ENCODE data around the gene ALDH1A2.
"Not testable (repeated sequence)": the region's sequence is repeated elsewhere in the genome, so short reads cannot be mapped to it uniquely, and the experiment has no call there.

The ALDH1A2 gene

GRCh38 chr15:58040150-58040549 lies 25.4 kb downstream of the ALDH1A2 start:
- DNase-seq = no peak

GRCh38 chr15:58039079-58040035 lies 26.2 kb downstream of the ALDH1A2 start:
- DNase-seq = no peak

GRCh38 chr15:58038426-58039078 lies 27.0 kb downstream of the ALDH1A2 start:
- peak; percentile 88 for DNase-seq

GRCh38 chr15:58037723-58038301 lies 27.7 kb downstream of the ALDH1A2 start:
- DNase-seq = no peak

DNA sequence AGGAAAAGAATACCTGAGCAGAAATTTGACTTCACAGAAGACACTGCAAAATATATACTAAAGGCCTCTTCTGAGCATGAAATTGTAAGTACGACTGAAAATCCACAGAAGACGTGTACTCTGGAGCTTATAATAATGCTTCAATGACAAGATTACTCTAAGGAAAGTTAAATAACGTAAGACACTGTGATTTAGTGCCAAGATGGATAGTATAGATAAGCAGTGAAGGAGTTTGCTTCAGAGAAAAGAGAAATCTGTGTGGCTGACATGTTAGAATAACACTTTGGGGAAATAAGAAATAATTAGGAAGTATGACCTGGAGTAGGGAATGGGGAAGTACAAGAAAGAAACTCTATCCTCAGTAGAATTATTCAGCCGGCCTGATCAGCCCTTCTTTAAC lies 28.9 kb downstream of the ALDH1A2 start:
- DNase-seq = no peak

DNA sequence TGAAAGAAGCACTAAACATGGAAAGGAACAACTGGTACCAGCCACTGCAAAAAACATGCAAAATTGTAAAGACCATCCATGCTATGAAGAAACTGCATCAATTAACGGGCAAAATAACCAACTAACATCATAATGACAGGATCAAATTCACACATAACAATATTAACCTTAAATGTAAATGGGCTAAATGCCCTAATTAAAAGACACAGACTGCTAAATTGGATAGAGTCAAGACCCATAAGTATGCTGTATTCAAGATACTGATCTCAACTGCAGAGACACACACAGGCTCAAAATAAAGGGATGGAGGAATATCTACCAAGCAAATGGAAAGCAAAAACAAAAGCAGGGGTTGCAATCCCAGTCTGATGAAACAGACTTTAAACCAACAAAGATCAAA lies 37.1 kb downstream of the ALDH1A2 start:
- DNase-seq = not testable (repeated sequence)

DNA sequence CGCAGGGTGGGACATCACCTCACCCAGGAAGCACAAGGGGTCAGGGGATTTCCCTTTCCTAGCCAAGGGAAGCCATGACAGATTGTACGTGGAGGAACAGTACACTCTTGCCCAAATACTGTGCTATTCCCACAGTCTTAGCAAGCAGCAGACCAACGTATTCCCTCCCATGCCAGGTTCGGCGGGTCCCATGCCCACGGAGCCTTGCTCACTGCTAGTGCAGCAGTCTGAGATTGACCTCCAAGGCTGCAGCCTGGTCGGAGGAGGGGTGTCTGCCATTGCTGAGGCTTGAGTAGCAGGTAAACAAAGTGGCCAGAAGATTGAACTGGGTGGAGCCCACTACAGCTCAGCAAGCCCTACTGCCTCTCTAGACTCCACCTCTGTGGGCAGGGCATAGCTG lies 39.0 kb downstream of the ALDH1A2 start:
- DNase-seq = no peak

DNA sequence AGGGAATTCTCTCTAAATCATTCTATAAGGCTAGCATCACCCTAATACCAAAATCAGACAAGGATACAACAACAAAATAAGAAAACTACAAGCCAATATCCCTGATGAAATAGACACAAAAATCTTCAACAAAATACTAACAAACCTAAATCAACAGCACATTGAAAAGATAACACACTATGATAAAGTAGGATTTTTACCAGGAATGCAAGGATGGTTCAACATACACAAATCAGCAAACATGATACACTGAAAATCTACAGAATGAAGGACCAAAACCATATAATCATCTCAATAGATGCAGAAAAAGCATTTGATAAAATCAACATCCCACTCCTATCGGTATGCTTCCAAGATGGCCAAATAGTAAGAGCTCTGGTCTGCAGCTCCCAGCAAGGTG lies 39.5 kb downstream of the ALDH1A2 start:
- no peak for DNase-seq

GRCh38 chr15:58021332-58022230 lies 43.9 kb downstream of the ALDH1A2 start:
- DNase-seq = no peak

GRCh38 chr15:58019503-58020376 lies 45.8 kb downstream of the ALDH1A2 start:
- DNase-seq = no peak

DNA sequence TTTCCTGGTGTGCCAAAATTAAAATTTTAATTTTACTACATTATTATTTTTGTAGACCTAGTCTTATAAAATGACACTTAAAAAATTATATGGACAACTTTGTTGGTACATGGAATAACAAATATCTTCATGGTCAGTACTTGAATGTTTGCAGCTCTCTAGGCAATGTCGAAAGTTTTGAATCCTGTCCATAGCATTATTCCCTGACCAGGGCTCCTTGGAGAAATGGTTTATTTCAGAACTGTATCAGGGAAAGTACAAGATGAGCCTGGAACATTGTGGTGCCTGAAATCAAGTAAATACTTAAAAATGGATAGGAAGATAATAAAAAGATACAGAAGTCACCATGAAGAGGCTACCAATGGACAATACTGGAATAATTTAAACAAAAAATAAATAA lies 47.6 kb downstream of the ALDH1A2 start:
- DNase-seq = no peak

- no peak for DNase-seq
Measured at GRCh38 chr15:58016581-58017175, 48.8 kb downstream of the ALDH1A2 start.

DNA sequence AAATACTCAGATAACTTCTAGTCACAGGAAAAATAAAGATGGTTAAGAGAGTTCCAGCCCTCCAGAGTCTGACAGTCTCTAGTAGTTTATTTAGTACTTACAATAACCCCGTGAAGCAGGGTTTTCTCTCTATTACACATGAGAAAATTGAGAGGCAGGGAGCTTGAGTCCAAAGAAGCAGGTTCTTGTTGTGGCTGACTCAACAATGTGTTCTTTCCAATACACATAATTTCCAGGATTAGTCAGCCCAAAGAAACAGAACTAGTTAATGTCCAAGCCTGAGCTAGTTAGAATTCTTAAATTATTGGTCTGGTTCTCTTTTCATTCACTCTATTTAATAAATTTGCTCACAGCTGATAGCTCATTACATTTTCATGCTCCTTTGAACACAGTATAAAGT lies 49.9 kb downstream of the ALDH1A2 start:
- no peak for DNase-seq

DNA sequence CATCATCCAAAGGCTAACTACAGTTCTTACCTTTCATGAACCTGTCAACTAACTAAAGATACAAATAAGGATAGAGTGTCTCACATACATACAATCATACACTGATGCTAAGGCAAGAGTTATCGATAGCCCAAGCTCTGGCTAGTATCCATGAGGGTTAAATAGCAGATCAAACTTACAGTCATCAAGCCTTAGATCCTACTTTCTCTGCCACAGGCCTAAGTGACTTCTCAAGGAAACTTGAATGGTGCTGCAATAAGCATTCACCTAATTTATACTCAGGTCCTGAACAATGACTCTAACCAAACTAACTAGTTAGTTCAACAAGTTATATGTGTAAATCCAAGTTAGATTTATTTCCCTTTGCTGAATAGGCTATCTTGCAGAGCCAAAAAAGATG lies 51.0 kb downstream of the ALDH1A2 start:
- DNase-seq = no peak

DNA sequence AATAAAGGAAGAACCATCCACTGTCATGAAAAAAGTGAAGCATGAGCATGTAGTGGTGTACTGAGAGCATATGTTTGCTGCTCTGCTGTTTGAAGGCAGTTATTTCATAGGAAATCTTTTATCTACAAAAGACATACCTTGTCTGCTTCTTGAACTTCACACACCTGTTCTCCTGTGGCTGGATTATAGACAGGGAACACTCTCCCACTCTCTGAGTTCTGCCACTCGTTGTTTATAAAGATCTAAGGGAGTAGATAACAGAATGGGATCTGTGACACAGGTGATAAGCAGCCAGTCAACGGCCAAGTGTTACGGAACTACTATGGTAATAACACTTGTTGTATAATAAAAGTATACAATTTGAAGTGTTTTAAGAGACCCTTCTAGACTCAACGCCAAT lies 51.5 kb downstream of the ALDH1A2 start:
- no peak for DNase-seq

GRCh38 chr15:58010983-58011382 lies 54.5 kb downstream of the ALDH1A2 start:
- DNase-seq = peak; percentile 10

DNA sequence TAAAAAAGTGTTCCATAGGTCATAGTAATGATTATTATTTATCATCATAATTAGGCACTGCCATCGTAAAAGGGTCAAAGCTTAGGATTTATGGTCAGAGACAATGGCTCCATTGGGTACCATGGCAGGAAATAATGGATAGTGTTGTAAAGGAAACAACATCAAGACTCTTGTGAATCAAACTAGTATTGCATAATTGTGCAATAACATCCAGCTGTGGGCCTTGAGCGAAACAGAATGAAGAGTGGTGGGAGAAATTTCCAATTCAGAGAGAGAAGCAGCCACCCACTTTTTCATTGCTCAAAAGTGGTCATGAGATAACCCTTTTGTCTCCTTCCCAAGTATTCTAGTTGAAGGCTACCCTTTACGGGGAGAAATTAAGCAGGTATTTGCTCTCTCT lies 61.7 kb downstream of the ALDH1A2 start:
- no peak for DNase-seq

- DNase-seq = no peak
Measured at GRCh38 chr15:58002338-58003126, 63.0 kb downstream of the ALDH1A2 start.

DNA sequence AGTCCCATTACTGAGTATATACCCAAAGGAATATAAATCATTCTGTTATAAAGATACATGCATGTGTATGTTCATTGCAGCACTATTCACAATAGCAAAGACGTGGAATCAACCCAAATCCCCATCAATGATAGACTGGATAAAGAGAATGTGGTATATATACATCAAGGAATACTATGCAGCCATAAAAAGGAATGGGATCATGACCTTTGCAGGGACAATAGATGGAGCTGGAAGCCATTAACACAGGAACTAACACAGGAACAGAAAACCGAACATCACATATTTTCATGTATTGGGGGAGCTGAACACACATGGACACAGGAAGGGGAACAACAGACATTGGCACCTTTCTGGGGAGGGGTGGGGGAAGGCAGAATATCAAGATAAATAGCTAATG lies 65.8 kb downstream of the ALDH1A2 start:
- DNase-seq = not testable (repeated sequence)

GRCh38 chr15:57996561-57996960 lies 69.0 kb downstream of the ALDH1A2 start:
- DNase-seq = no peak

Data from NCI-H2081 treated with DMSO at 0.1 percent for 48 hours (cell line).